ENCODE results near the gene PPFIA1. TPM values are rescaled to one million over a fixed set of nuclear protein-coding genes. Genes with fewer than 3 reads are reported as not detected.

The PPFIA1 gene
- polyA plus RNA-seq, 6 donors from 2014 or later, result 5.9 to 16.1 (median 11.6) TPM

DNA sequence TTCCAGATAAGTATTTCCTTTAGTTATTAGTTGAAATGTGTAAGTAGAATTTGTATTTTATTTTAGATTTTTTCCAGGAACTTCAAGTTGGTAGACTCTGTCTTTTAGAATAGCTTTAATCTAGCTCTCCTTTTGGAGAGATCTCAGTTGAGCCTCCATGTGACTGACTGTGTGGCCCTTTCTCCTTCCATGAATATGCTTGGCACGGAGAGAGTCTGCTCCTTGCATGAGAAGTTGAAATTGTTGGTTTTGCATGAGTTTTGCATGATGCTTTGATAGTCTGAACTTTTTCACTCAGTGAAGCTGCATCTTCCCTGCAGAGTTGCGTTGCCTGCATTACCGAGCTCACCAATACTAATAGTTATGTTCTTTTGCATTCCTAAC is 95.0 kb downstream of the PPFIA1 start:
- no peak for DNase-seq
- Mint-ChIP-seq H3K9me3 (no peaks in the 10 kb centered on the region), H3K4me1 (peaks cover 11 to 17% (median 16%) of the 10 kb centered on the region in 3 donors), H3K27ac (peak overlapping the region in 2 of 6 donors; percentile 43 to 56), H3K36me3 (peaks cover 14 to 16% of the 10 kb centered on the region in 2 donors), H3K27me3 (no peaks in the 10 kb centered on the region), H3K4me3 (peak overlapping the region in 3 of 8 donors; percentile 32 to 79 (median 55))
- no peak for ATAC-seq (ENCODE audit: low read depth in 2 of 2)

DNA sequence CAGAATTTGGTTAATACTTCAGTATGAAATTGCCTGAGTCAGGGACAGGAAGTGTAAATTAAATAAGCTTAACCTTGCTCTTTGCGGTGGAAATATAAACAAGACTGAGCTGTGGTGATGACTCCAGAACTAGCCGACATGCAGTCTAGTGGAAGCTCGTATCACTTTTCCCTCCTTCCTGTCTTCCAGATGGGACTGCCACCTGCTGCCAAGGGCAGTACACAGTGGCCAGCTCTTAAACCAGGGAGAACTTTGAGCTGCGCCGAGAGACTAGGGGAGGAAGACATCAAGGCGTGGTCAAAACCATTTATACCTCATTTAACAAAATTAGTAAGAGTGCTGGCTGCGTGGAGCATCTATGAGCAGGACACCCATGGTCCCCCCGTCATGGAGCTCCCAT is 96.6 kb downstream of the PPFIA1 start:
- peaks cover 16 to 23% (median 21%) of the 10 kb centered on the region in 3 donors for H3K4me1 Mint-ChIP-seq
- no peak for ATAC-seq (ENCODE audit: low read depth in 2 of 2)
- H3K9me3 Mint-ChIP-seq, result peaks cover 0 to 6% (median 0%) of the 10 kb centered on the region in 7 donors
- no peaks in the 10 kb centered on the region for H3K27me3 Mint-ChIP-seq
- no peak overlapping the region for H3K4me3 Mint-ChIP-seq
- no peak for DNase-seq
- peaks cover 17 to 22% of the 10 kb centered on the region in 2 donors for H3K36me3 Mint-ChIP-seq
- no peak overlapping the region for H3K27ac Mint-ChIP-seq

DNA sequence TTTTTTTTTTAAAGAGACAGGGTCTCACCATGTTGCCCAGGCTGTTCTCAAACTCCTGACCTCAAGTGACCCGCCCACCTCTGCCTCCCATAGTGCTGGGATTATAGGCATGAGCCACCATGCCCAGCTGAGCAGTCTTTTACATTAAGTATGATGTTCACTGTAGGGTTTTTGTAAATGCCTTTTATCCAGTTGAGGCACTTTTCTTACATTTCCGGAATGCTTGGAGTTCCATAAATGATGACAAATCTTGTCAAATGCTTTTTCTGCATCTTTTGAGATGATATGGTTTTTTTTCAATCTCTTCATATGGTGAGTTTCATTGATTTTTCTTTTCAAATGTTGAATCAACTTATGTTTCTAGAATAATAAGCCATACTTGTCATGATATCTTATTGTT is 98.5 kb downstream of the PPFIA1 start:
- H3K4me3 Mint-ChIP-seq, result no peak overlapping the region
- DNase-seq, result no peak
- H3K27me3 Mint-ChIP-seq, result no peaks in the 10 kb centered on the region
- peaks cover 16 to 23% (median 21%) of the 10 kb centered on the region in 3 donors for H3K4me1 Mint-ChIP-seq
- H3K27ac Mint-ChIP-seq, result no peak overlapping the region
- peaks cover 19 to 26% of the 10 kb centered on the region in 2 donors for H3K36me3 Mint-ChIP-seq
- H3K9me3 Mint-ChIP-seq, result peaks cover 0 to 6% (median 0%) of the 10 kb centered on the region in 7 donors
- no peak for ATAC-seq (ENCODE audit: low read depth in 2 of 2)

GRCh38 chr11:70371241-70371640 is 100.8 kb downstream of the PPFIA1 start:
- H3K4me3 Mint-ChIP-seq, result no peak overlapping the region
- H3K36me3 Mint-ChIP-seq, result peaks cover 14 to 18% of the 10 kb centered on the region in 2 donors
- H3K27ac Mint-ChIP-seq, result no peak overlapping the region

GRCh38 chr11:70372076-70372475 is 101.6 kb downstream of the PPFIA1 start:
- Mint-ChIP-seq H3K4me1 (peaks cover 5 to 7% (median 7%) of the 10 kb centered on the region in 3 donors), H3K4me3 (no peak overlapping the region), H3K36me3 (peaks cover 15 to 18% of the 10 kb centered on the region in 2 donors), H3K9me3 (peaks cover 0 to 6% (median 0%) of the 10 kb centered on the region in 7 donors), H3K27me3 (no peaks in the 10 kb centered on the region), H3K27ac (no peak overlapping the region)
- ATAC-seq (ENCODE audit: low read depth in 2 of 2), result no peak
- DNase-seq, result no peak

More at GRCh38 chr11:70371241-70371640, 100.8 kb downstream of the PPFIA1 start:
- peaks cover 5 to 7% (median 7%) of the 10 kb centered on the region in 3 donors for H3K4me1 Mint-ChIP-seq
- DNase-seq (no peak), ATAC-seq (ENCODE audit: low read depth in 2 of 2) (no peak)
- no peaks in the 10 kb centered on the region for H3K27me3 Mint-ChIP-seq
- peaks cover 0 to 6% (median 0%) of the 10 kb centered on the region in 7 donors for H3K9me3 Mint-ChIP-seq

GRCh38 chr11:70376621-70377020 is 106.1 kb downstream of the PPFIA1 start:
- Mint-ChIP-seq H3K9me3 (no peaks in the 10 kb centered on the region), H3K27me3 (no peaks in the 10 kb centered on the region), H3K27ac (no peak overlapping the region), H3K4me3 (no peak overlapping the region), H3K4me1 (peaks cover 0 to 3% (median 0%) of the 10 kb centered on the region in 3 donors), H3K36me3 (peaks cover 17 to 20% of the 10 kb centered on the region in 2 donors)
- ATAC-seq (ENCODE audit: low read depth in 2 of 2), result no peak
- DNase-seq, result no peak

DNA sequence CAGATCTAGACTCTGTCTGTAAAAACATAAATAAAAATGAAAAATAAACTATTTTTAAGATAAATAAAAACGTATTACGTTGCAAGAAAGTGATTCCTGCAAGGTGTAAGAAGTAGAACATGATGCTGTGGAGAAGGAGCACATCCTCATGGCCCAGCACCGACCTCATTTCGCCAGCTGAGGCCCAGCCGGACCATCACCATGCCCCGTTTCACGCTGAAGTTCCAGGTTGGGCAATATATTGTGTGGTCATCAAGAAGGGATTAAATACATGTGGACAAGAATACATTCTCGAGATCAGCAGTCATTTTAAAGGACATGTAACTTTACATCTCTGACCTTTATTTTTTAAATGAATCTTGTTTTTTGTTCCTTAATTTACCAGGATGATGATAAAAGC is 107.2 kb downstream of the PPFIA1 start:
- Mint-ChIP-seq H3K36me3 (peaks cover 17 to 18% of the 10 kb centered on the region in 2 donors), H3K27ac (peak overlapping the region in 1 of 6 donors; percentile 26), H3K27me3 (no peaks in the 10 kb centered on the region), H3K4me1 (peaks cover 0 to 3% (median 0%) of the 10 kb centered on the region in 3 donors), H3K9me3 (no peaks in the 10 kb centered on the region), H3K4me3 (no peak overlapping the region)
- no peak for DNase-seq
- ATAC-seq (ENCODE audit: low read depth in 2 of 2), result no peak

DNA sequence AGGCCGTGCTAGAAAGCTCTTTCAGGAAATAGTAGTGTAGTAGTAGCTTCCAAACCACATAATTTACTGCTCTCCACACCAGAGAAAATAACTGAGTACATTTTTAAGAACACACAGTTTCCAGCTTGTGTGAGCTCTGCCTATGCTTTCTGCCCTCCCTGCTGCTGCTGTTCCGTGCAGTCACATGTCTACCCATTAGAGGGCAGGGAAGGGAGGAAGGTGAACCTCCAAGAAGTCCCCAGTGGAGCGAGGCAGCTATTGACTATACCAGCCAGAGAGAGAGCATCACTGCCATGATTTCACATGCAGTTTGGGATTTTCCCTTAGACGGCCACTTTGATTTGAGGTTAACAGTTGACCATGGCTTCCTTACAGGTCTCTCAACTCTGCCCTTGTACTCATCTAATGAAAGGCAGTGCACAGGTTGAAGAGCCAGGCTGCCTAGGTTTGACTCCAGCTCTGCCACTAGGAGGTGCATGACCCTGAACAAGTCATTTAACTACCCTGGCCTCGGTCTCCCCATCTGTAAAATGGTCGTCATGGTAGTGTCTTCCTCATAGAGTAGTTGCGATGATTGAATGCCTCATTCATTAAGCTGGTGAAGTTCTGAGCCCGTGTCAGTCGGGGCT is 108.1 kb downstream of the PPFIA1 start:
- Mint-ChIP-seq H3K27ac (no peak overlapping the region), H3K4me3 (no peak overlapping the region), H3K9me3 (no peaks in the 10 kb centered on the region), H3K36me3 (peaks cover 14 to 21% of the 10 kb centered on the region in 2 donors), H3K27me3 (no peaks in the 10 kb centered on the region), H3K4me1 (peaks cover 0 to 3% (median 0%) of the 10 kb centered on the region in 3 donors)
- no peak for ATAC-seq (ENCODE audit: low read depth in 2 of 2)
- no peak for DNase-seq

DNA sequence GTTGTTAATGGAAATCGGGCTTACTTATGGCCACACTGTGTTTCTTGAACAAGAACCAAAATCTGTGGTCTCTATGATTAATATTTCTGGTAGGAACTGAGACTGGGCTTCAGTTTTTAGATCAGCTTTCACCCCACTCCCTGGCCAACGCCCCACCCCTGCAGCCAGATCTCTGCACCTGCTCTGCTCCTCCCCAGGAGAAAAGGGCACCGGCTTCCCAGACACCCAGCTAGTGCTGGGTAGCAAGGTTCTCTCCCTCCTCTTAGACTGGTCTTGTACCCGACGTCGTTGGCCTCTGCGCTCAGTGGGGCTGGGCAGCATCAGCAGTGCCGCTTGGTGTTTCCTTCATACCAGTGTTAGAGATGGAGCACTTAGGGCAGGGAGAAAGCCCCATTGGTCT is 110.9 kb downstream of the PPFIA1 start:
- Mint-ChIP-seq H3K27me3 (no peaks in the 10 kb centered on the region), H3K36me3 (peaks cover 24 to 38% of the 10 kb centered on the region in 2 donors)
- ATAC-seq (ENCODE audit: low read depth in 2 of 2), result no peak

DNA sequence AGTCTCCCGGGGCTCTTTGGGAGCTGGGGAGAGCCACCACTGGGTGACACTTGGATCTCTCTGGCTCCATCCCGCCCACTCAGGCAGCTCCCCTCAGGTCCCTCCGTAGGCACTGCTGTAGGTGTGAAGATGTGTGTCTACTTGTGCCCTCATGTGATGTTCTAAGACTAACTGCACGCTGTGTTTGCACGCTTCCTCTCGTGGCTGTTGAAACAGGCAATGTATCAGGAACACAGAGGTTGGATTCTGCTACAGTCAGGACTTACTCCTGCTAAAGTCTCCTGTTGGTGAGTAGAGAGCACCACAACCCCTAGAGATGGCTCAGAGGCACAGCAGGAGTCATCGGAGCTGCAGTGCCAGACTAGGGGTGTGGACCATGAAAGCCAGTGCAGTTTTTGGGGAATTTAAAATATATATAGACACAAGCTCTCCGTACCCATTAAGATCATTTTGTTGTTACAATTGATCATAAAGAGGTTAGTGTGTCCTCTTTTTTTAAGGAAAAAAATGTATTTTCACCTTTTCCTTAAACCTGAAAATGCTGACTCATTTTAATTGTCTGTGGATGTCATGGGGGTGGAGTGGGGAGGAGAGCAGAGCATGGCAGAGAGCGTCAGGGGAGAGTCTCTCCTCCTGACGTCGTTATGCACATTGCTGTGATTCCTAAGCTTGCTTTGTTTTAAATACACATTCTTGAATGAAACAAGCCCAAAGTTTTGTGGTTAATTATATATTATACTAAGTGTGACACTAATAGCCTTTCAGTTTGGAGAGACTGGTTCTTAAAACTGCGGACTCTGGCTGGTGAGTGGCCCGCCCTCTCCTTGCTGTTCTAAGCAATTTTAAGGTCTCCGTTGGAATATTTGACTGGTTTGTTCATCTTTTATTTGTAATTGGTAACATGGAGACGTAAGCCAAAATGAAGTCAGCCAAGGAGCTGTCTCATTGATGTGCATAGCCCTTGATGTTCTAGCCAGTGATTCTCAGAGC is 111.7 kb downstream of the PPFIA1 start:
- ATAC-seq (ENCODE audit: low read depth in 2 of 2), result no peak
- H3K27me3 Mint-ChIP-seq, result no peaks in the 10 kb centered on the region
- peak overlapping the region in 1 of 6 donors; percentile 66 for H3K27ac Mint-ChIP-seq
- no peaks in the 10 kb centered on the region for H3K9me3 Mint-ChIP-seq
- no peak for DNase-seq
- H3K4me1 Mint-ChIP-seq, result peaks cover 0 to 3% (median 0%) of the 10 kb centered on the region in 3 donors
- peaks cover 24 to 36% of the 10 kb centered on the region in 2 donors for H3K36me3 Mint-ChIP-seq
- H3K4me3 Mint-ChIP-seq, result no peak overlapping the region

More for the DNA sequence above, 110.9 kb downstream of the PPFIA1 start:
- no peak for DNase-seq
- H3K9me3 Mint-ChIP-seq, result no peaks in the 10 kb centered on the region
- H3K4me1 Mint-ChIP-seq, result peaks cover 0 to 3% (median 0%) of the 10 kb centered on the region in 3 donors
- H3K4me3 Mint-ChIP-seq, result no peak overlapping the region
- no peak overlapping the region for H3K27ac Mint-ChIP-seq

- no peak overlapping the region for H3K27ac Mint-ChIP-seq
- peaks cover 0 to 3% (median 0%) of the 10 kb centered on the region in 3 donors for H3K4me1 Mint-ChIP-seq
- H3K9me3 Mint-ChIP-seq, result no peaks in the 10 kb centered on the region
- H3K27me3 Mint-ChIP-seq, result peaks cover 0 to 13% (median 6%) of the 10 kb centered on the region in 3 donors
- H3K4me3 Mint-ChIP-seq, result no peak overlapping the region
- DNase-seq (no peak), ATAC-seq (ENCODE audit: low read depth in 2 of 2) (no peak)
- peaks cover 17 to 33% of the 10 kb centered on the region in 2 donors for H3K36me3 Mint-ChIP-seq
These were observed 113.4 kb downstream of the PPFIA1 start for GRCh38 chr11:70383664-70384565.

- peaks cover 17 to 33% of the 10 kb centered on the region in 2 donors for H3K36me3 Mint-ChIP-seq
- no peak overlapping the region for H3K4me3 Mint-ChIP-seq
- peak overlapping the region in 1 of 6 donors; percentile 76 for H3K27ac Mint-ChIP-seq
- ATAC-seq (ENCODE audit: low read depth in 2 of 2) (no peak), DNase-seq (no peak)
- H3K27me3 Mint-ChIP-seq, result peaks cover 7 to 20% (median 13%) of the 10 kb centered on the region in 3 donors
- no peaks in the 10 kb centered on the region for H3K9me3 Mint-ChIP-seq
- peaks cover 0 to 3% (median 0%) of the 10 kb centered on the region in 3 donors for H3K4me1 Mint-ChIP-seq
These were observed 114.2 kb downstream of the PPFIA1 start for GRCh38 chr11:70384566-70385152.

All from naive B cell (primary cell).